Measurements from ENCODE around the gene SBNO1.
A peak's percentile ranks its signal among the peaks of the same experiment; 100 is the strongest.
"Not testable (repeated sequence)": the region's sequence is repeated elsewhere in the genome, so short reads cannot be mapped to it uniquely, and the experiment has no call there.

The SBNO1 gene

GRCh38 chr12:123388177-123388950, 23.7 kb upstream of the SBNO1 start:
- peak; percentile 60 for DNase-seq

- DNase-seq = no peak
These were observed 23.0 kb upstream of the SBNO1 start for GRCh38 chr12:123387508-123388176.

DNA sequence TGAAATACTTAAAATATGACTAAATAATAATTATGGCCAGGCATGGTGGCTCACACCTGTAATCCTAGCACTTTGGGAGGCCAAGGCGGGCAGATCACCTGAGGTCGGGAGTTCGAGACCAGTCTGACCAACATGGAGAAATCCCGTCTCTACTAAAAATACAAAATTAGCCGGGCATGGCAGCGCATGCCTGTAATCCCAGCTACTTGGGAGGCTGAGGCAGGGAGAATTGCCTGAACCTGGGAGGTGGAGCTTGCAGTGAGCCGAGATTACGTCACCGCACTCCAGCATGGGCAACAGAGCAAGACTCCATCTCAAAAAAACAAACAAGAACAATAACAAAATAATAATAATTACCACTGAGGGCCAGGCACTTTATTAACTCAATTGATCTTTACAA, 20.9 kb upstream of the SBNO1 start:
- DNase-seq = not testable (repeated sequence)

- DNase-seq = peak; percentile 79
These were observed 20.3 kb upstream of the SBNO1 start for GRCh38 chr12:123384994-123385376.

DNA sequence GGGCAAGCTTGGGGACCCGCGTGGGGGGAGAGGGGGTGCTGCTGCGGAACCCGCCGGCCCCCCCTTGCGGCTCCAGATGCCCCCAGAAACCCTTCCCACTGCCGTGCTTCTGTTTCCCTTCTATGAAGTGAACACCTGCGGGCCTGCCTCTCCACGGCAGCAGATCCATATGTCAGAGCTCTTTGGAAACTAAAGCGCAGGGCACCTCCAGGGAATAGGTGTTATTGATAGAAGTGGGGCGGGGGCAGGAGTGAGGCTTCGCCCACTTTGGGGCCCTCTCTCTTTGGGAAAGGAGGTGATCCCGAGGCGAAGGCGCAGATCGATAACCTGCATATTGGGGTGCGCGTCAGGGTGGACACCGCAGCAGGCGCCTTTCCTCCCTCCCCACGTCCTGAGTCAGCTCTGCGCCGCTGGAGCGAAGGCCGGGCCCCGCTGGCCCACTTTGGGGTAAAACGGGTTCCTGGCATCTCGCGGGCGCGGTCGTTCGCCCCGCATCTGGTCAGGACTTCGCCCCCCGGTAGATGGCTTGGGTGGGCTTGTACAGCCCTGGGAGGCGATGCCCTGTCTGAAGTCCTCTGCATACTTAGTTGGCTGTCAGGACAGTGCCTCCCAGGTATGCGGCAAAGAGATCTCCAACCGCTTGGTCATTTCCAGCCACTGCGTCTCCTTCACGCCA, 19.8 kb upstream of the SBNO1 start:
- no peak for DNase-seq

GRCh38 chr12:123382684-123383083, 18.0 kb upstream of the SBNO1 start:
- no peak for DNase-seq

- no peak for DNase-seq
These were observed 14.7 kb upstream of the SBNO1 start for GRCh38 chr12:123379391-123379790.

DNA sequence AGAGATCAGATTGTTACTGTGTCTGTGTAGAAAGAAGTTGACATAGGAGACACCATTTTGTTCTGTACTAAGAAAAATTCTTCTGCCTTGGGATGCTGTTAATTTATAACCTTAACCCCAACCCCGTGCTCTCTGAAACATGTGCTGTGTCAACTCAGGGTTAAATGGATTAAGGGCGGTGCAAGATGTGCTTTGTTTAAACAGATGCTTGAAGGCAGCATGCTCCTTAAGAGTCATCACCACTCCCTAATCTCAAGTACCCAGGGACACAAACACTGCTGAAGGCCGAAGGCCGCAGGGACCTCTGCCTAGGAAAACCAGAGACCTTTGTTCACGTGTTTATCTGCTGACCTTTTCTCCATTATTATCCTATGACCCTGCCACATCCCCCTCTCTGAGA, 7.8 kb upstream of the SBNO1 start:
- not testable (repeated sequence) for DNase-seq

- not testable (repeated sequence) for DNase-seq
These were observed 7.2 kb upstream of the SBNO1 start for GRCh38 chr12:123371667-123372368.

DNA sequence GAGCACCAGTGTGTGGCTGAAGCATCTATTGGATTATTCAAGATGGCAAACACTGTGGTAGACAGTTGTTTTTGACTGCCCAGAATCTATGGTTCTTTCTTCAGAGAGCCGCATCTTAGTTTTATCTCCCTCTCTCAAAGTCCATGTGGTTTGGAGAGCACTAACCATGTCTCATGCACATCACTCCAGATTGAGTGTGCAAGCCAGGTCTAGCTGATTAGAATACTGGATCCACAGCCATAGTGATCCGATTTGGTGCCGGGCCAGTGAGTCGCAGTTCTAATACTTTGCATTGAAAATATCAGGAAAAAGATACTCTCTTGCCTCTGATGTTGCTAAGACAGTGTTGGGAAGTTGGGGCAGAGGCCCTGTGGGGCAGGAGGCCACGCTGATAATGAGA, 4.6 kb upstream of the SBNO1 start:
- no peak for DNase-seq

DNA sequence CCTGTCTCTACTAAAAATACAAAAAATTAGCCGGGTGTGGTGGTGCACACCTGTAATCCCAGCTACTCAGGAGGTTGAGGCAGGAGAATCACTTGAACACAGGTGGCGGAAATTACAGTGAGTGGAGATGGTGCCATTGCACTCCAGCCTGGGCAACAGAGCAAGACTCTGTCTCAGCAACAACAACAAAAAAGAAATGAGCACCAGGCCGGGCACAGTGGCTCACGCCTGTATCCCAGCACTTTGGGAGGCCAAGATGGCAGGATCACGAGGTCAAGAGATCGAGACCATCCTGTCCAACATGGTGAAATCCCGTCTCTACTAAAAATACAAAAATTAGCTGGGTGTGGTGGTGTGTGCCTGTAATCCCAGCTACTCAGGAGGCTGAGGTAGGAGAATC, 3.8 kb upstream of the SBNO1 start:
- not testable (repeated sequence) for DNase-seq

DNA sequence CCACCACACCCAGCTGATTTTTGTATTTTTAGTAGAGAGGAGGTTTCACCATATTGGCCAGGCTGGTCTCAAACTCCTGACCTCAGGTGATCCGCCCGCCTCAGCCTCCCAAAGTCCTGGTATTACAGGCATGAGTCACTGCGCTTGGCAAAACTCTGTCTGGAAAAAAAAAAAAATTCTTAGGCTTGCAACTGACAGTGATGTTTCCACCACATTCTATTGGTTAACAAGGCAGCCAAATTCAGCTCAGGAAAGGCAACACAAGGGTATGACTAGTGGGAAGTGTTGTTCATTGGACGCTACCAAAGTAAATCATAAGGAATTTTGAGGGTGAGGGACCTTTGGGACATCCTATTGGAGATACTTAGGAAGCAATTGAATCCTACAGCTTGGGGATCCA, 2.9 kb upstream of the SBNO1 start:
- DNase-seq = no peak

GRCh38 chr12:123365025-123365917, 624 bp upstream of the SBNO1 start:
- peak; percentile 99 for DNase-seq

- DNase-seq = no peak
These were observed 711 bp downstream of the SBNO1 start for GRCh38 chr12:123363740-123364531.

DNA sequence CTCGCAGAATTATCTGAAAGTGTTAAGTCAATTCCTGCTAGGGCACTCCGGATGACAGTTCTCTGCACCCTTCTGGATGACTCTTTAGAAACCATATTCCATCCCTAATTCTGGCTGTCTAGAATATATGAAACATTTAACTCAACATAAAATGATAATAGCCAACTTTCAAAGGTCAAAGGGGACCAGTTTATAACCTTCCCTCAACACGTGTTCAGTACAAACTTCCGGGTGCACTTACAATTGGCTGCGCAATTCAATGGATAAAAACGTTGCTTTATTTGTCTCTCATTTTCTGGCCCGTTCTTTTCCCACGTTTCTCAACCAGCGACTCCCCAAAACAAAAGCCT, 1.3 kb downstream of the SBNO1 start:
- DNase-seq = no peak

- no peak for DNase-seq
These were observed 6.6 kb downstream of the SBNO1 start for GRCh38 chr12:123358035-123358434.

GRCh38 chr12:123356159-123356670, 8.4 kb downstream of the SBNO1 start:
- DNase-seq = no peak

- DNase-seq = no peak
These were observed 10.0 kb downstream of the SBNO1 start for GRCh38 chr12:123354600-123354999.

GRCh38 chr12:123351349-123351748, 13.3 kb downstream of the SBNO1 start:
- no peak for DNase-seq

DNA sequence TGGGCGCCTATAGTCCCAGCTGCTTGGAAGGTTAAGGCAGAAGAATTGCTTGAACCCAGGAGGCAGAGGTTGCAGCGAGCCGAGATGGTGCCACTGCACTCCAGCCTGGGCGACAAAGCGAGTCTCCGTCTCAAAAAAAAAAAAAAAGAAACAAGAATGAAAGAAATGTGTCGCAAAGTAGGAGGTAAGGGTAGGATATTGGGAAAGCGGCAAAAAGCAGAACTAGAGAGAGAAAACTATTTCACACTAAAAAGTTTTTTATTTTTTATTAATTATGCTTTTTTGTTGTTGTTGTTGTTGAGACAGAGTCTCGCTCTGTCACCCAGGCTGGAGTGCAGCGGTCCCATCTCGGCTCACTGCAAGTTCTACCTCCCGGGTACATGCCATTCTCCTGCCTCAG, 17.7 kb downstream of the SBNO1 start:
- no peak for DNase-seq

DNA sequence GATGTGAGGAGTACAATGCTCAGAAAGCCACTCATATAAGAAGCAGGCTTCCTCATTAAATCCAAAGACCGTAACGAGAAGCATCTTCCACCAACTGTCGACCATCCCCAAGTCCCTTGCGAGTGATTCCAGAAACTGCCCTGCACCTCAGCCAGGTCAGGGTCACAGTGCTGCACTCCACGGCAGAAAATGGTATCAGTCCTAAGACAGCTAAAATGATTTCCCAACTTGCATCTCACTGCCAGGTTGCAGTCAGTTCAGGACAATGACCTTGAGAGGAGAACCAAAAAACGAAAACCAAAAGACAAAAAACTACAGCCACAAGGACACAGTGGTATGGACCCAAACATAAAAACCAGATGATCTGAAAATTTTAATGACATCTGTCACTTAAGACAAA, 20.6 kb downstream of the SBNO1 start:
- DNase-seq = no peak
